Duodenal mucosa (tissue), 2 donors: Measurements from ENCODE around the gene MS4A4E.
"Not testable (repeated sequence)": the region's sequence is repeated elsewhere in the genome, so short reads cannot be mapped to it uniquely, and the experiment has no call there.

ENCODE experiments used
- H3K27ac ChIP-seq: one replicate; pipeline ENCODE4 v1.7.0; 2013; ENCODE audit warnings: low read depth, low read length
- H3K27me3 ChIP-seq, 2 donors: one replicate each; pipeline ENCODE4 v1.7.0; 2013; ENCODE audit warnings: low read length in 2 of 2, control low read depth in 1 of 2; ENCODE audit not compliant: insufficient read depth in 2 of 2, control insufficient read depth in 1 of 2
- H3K36me3 ChIP-seq, 2 donors: one replicate each; pipeline ENCODE4 v1.7.0; 2013; ENCODE audit warnings: low read length in 2 of 2, control low read depth in 1 of 2; ENCODE audit not compliant: insufficient read depth in 2 of 2, control insufficient read depth in 1 of 2
- H3K4me1 ChIP-seq, 2 donors: one replicate each; pipeline ENCODE4 v1.7.0; 2013; ENCODE audit warnings: low read length in 2 of 2, control low read depth in 1 of 2; ENCODE audit not compliant: insufficient read depth in 2 of 2, control insufficient read depth in 1 of 2
- H3K4me3 ChIP-seq, 2 donors: one replicate each; pipeline ENCODE4 v1.7.0; 2013; ENCODE audit warnings: low read length in 2 of 2, low read depth in 1 of 2
- H3K9ac ChIP-seq, 2 donors: one replicate each; pipeline ENCODE4 v1.7.0; 2013; ENCODE audit warnings: low read length in 2 of 2, low read depth in 1 of 2
- H3K9me3 ChIP-seq, 2 donors: one replicate each; pipeline ENCODE4 v1.7.0; 2013; ENCODE audit warnings: low read length in 2 of 2, control low read depth in 1 of 2; ENCODE audit not compliant: control insufficient read depth in 1 of 2

MS4A4E gene

GRCh38 chr11:60159868-60160267 lies 83.1 kb downstream of the MS4A4E start:
- H3K4me3 ChIP-seq = no peak overlapping the region
- H3K4me1 ChIP-seq = no peaks in the 10 kb centered on the region
- H3K27me3 ChIP-seq = no peaks in the 10 kb centered on the region
- no peaks in the 10 kb centered on the region for H3K9me3 ChIP-seq
- no peak overlapping the region for H3K27ac ChIP-seq
- H3K36me3 ChIP-seq = no peaks in the 10 kb centered on the region
- H3K9ac ChIP-seq = no peak overlapping the region

- Histone ChIP-seq H3K9me3 (no peaks in the 10 kb centered on the region), H3K9ac (no peak overlapping the region), H3K27me3 (no peaks in the 10 kb centered on the region), H3K27ac (no peak overlapping the region), H3K4me1 (no peaks in the 10 kb centered on the region), H3K4me3 (no peak overlapping the region), H3K36me3 (no peaks in the 10 kb centered on the region)
Observed at GRCh38 chr11:60159284-60159683, 83.7 kb downstream of the MS4A4E start.

GRCh38 chr11:60158636-60159035 lies 84.3 kb downstream of the MS4A4E start:
- H3K36me3 ChIP-seq = no peaks in the 10 kb centered on the region
- H3K4me3 ChIP-seq = no peak overlapping the region
- no peaks in the 10 kb centered on the region for H3K27me3 ChIP-seq
- H3K9me3 ChIP-seq = no peaks in the 10 kb centered on the region
- H3K9ac ChIP-seq = no peak overlapping the region
- no peak overlapping the region for H3K27ac ChIP-seq
- no peaks in the 10 kb centered on the region for H3K4me1 ChIP-seq

- Histone ChIP-seq H3K4me1 (no peaks in the 10 kb centered on the region), H3K27ac (no peak overlapping the region), H3K36me3 (no peaks in the 10 kb centered on the region), H3K4me3 (no peak overlapping the region), H3K9me3 (no peaks in the 10 kb centered on the region), H3K9ac (no peak overlapping the region), H3K27me3 (no peaks in the 10 kb centered on the region)
Observed at GRCh38 chr11:60155931-60156330, 87.0 kb downstream of the MS4A4E start.

GRCh38 chr11:60152727-60153126 lies 90.2 kb downstream of the MS4A4E start:
- H3K9me3 ChIP-seq, H3K4me3 ChIP-seq, H3K27me3 ChIP-seq, H3K4me1 ChIP-seq, H3K9ac ChIP-seq, H3K36me3 ChIP-seq, H3K27ac ChIP-seq: not testable (repeated sequence)

- Histone ChIP-seq H3K4me1 (no peaks in the 10 kb centered on the region), H3K9ac (no peak overlapping the region), H3K27me3 (no peaks in the 10 kb centered on the region), H3K27ac (no peak overlapping the region), H3K9me3 (no peaks in the 10 kb centered on the region), H3K36me3 (no peaks in the 10 kb centered on the region), H3K4me3 (no peak overlapping the region)
Observed at GRCh38 chr11:60150279-60150678, 92.7 kb downstream of the MS4A4E start.
